VCaP (cell line): Measurements from ENCODE around the gene HELZ2.

Source experiments
- H3K27ac ChIP-seq: fragments of 450-650 bp; 2 replicates; pipeline ENCODE4 v1.5.1; 2017
- TF ChIP-seq, protein P1 (sequence below): fragments of 450-650 bp; conservative IDR thresholded peaks from 2 replicates; pipeline ENCODE4 v1.5.1; 2017; ENCODE audit warnings: mild to moderate bottlenecking, moderate library complexity

Gene HELZ2

DNA sequence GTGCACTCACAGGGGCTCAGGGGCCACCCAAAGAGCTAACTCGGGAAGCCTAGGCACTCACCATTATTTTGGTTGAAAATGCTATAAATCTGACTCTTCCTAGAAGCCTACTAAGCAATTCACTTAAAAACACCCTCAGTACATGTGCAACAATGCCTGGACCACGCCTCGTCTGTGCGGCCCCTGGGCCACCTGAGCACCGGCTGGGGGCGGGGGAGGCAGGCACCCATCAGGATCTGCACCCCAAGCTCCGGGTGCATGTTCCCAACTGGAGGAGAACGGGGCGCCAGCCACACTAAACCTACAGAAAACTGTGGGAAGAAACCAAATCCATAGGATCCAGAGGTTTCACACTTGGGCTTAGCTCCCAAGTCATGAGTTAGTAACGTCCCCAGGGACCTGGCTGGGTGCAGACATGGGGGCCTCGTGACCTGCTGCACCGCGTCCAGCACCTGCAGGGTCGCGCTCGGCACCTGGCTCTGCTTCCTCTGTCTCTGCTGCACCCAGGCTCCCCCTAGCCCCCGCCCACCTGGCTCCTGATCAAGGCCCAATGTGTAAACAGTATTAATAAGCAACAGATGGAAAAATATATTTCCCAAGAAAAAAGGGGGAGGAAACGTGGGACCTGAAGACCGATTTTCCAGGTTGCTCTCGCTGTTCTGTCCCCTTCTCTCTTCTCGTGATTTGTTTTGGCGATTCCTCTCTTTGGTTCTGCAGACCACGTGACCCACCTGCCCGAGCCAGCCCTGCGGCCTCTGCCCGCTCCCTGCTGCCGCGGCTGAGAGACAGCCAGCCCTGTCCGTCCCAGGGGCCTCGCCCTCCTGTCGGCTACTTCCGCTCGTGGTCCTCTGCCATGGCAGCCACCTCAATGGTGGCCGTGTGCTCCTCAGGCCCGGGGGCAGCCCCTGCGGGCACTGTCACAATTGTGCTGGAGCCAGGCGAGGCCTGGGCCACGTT is 15.5 kb upstream of the HELZ2 start:
- TF ChIP-seq, protein P1, sequence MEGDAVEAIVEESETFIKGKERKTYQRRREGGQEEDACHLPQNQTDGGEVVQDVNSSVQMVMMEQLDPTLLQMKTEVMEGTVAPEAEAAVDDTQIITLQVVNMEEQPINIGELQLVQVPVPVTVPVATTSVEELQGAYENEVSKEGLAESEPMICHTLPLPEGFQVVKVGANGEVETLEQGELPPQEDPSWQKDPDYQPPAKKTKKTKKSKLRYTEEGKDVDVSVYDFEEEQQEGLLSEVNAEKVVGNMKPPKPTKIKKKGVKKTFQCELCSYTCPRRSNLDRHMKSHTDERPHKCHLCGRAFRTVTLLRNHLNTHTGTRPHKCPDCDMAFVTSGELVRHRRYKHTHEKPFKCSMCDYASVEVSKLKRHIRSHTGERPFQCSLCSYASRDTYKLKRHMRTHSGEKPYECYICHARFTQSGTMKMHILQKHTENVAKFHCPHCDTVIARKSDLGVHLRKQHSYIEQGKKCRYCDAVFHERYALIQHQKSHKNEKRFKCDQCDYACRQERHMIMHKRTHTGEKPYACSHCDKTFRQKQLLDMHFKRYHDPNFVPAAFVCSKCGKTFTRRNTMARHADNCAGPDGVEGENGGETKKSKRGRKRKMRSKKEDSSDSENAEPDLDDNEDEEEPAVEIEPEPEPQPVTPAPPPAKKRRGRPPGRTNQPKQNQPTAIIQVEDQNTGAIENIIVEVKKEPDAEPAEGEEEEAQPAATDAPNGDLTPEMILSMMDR, result no peak
- peak overlapping the region; percentile 95 for H3K27ac ChIP-seq

DNA sequence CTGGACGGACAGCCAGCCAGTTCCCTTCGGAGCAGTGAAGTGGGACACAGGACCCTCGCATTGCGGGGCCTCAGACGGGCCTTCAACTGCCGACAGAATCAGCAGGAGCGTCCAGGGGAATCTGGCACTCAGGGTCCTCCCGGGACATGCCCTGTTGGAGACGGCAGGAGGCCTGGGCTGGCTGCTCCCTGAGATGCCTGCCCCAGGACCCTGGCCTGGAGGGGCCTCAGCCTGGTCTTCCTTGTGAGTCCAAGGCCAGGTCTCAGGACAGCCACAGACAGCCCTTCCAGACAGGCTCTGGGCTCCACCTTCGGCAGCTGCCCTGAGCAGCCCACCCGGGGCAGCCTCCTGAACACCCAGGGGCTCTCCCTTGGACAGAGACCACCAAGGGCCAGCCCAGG is 14.6 kb upstream of the HELZ2 start:
- H3K27ac ChIP-seq, result peak overlapping the region; percentile 95

DNA sequence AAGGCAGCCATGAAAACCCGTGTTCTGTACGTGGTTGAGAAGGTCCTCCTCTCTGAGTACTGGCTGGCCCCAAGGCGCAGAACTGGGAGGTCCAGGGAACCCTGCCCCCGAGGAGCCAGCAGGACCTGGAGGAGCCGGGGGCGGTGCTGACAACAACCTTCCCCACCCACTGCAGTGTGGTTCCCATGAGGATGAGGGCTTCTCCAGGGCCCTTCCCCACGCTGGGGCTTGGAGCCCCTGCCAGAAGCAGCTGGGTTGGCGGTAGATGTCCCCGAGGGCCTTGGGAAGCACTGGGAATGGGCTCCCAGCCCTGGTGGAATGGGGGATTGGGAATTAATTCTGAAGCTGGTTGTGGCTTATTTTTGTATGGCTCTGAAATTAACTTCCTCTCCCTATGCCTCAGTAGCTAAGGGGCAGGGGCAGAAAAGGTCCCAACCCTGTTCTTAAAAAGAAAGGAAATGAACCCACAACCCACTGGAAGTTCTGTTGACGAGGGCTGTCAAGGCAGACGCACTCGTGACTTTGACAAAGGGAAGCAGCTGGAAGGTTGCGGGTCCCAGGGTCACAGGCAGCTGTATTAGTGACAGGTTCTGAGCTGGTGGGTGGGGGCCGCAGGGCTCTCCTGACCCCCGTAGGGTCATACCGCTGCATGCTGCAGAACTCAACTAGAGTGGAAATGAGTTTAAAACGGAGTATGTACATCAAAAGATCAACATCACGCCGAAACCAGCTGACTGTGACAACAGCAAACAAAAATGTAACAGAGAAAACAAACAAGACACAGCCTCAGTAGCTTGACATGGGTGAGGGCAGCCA is 13.9 kb upstream of the HELZ2 start:
- TF ChIP-seq, protein P1, result no peak
- H3K27ac ChIP-seq, result peak overlapping the region; percentile 95

More for the DNA sequence above, 14.6 kb upstream of the HELZ2 start:
- TF ChIP-seq, protein P1, result no peak

DNA sequence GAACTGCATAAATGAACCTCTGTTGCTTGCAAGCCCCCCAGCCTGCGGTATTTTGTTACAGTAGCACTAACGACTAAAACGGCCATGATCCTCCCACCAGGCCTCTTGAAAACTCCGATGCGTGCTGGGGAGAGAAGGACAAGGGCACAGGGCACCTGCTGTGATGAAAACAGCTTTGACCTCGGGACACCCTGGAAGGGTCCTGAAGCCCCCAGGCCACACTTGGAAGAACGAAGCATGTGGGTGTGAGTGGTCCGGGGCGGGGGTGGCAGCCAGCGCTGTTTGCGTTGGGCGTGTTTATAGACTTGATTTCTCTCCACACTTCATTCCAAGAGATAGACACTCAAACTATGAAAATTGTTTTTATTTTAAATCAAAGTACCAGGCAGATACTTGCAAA is 13.2 kb upstream of the HELZ2 start:
- TF ChIP-seq, protein P1, result no peak
- peak overlapping the region; percentile 95 for H3K27ac ChIP-seq

DNA sequence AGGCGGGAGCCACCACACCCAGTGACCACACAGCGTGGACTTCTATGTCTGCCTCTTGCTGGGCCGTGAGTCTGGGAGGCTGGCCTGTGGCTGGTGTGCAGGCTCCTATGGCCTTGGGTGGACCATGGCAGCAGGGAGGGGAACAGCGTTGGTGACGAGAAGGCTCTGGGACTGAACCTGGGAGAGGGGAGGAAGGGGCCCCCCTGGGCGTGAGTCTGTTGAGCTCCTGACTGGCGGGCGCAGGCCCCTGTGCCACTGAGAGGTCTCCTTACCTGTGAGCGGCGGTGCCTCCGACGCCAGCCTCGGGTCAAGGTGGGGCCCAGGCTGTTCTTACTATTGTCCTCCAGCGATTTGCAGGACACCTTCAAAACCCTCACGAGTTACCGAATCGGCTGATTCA is 12.8 kb upstream of the HELZ2 start:
- TF ChIP-seq, protein P1, result no peak
- H3K27ac ChIP-seq, result peak overlapping the region; percentile 95; the same call in 1 of the 2 replicates

DNA sequence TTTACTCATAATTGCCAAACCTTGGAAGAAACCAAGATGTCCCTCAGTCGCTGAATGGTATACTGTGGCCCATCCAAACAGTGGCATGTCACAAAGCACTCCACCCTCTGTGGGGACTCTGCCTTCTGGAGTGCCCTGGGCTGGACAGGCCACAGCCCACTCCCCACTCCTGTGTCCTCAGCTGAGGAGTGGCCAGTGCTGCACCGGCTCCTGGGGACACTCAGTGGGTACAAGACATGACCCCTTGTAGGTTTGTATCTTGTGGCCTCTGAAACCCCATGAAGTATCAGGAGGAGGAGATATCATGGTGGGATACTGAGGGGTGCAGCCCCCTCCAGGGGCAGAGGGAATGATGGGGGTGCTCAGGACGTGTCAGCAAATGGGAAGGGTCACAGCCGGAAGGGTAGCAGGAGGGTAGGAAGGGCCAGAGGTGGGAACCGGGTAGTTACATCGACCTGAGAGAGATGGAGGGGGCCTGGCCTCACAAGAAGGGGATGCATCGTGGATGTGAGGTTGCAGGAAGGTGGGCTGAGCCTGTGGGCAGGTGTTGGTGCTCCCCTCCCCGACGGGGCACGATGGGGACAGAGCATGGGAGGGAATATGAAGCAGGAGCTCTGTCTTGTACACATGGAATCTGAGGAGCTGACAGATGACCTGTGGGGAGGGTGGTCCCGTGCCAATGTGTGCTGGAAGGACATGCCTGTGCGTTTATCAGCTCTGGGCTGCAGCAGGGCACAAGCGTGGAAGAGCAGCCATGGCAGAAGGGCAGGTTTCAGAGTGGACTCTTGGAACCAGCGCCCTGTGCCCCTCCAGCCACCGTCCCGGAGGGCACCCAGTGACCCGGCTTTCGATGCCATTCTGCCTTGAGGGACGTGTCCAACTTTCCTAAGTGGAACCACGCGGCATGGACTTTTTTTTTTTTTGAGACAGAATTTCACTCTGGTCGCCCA is 11.9 kb upstream of the HELZ2 start:
- TF ChIP-seq, protein P1, result no peak
- H3K27ac ChIP-seq, result peak overlapping the region; percentile 95; the same call in 1 of the 2 replicates
